GM19372 (cell line): ENCODE data around the gene RSRC1.
"Not testable (repeated sequence)": the region's sequence is repeated elsewhere in the genome, so short reads cannot be mapped to it uniquely, and the experiment has no call there.

Experiments used
- ATAC-seq: cut with Tn5 transposase; IDR thresholded peaks from one replicate; pipeline ENCODE4 v1.9.1; 2021; ENCODE audit warnings: mild to moderate bottlenecking, low read depth, moderate library complexity; ENCODE audit not compliant: unreplicated experiment

RSRC1 gene

DNA sequence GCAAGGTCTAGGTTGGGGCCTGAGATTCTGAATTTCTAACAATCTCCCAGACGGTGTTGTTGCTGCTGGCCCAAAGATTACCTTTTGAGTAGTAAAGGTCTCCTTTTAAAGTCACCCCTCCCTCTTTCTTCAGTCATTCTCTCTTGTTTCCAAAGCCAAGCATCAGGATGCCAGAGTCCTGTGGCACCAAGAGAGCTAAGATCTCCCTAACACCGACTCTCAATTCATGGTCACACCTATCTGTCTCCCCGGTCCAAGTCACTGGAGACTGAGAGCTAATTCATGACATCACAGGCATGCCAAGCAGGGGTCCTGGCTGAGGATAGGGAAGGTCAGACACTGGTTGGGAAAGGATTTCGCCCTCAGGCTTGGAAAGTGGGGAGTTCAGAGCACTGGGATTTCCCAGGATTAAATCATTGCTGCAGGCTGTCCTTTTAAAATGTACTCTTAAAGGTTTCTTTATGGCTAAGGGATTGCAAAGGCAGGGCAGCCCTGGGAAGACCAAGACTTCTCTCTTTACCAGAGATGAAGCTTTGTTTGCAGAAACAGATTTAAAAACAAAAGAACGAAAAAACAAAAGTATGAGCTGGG, 11.0 kb upstream of the RSRC1 start:
- ATAC-seq, result no peak

DNA sequence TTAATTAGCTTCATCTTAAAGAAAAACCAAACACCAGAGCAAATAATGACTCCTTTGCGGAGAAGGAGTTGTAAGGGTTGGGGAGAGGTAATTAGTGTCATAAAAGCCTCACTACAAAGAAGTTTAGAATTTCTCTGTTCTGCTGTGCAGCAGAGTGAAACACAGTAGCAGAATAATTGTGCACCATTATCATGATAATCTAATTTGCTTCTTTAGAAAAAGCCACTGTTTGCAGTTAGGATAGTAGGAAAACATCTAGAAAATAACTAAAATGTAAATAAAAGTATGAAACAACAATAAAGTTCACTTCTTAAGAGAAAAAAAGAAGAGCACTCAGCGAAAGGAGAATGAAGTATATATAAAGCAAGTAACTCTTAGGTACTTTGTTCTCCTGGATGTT, 9.2 kb upstream of the RSRC1 start:
- ATAC-seq, result no peak

DNA sequence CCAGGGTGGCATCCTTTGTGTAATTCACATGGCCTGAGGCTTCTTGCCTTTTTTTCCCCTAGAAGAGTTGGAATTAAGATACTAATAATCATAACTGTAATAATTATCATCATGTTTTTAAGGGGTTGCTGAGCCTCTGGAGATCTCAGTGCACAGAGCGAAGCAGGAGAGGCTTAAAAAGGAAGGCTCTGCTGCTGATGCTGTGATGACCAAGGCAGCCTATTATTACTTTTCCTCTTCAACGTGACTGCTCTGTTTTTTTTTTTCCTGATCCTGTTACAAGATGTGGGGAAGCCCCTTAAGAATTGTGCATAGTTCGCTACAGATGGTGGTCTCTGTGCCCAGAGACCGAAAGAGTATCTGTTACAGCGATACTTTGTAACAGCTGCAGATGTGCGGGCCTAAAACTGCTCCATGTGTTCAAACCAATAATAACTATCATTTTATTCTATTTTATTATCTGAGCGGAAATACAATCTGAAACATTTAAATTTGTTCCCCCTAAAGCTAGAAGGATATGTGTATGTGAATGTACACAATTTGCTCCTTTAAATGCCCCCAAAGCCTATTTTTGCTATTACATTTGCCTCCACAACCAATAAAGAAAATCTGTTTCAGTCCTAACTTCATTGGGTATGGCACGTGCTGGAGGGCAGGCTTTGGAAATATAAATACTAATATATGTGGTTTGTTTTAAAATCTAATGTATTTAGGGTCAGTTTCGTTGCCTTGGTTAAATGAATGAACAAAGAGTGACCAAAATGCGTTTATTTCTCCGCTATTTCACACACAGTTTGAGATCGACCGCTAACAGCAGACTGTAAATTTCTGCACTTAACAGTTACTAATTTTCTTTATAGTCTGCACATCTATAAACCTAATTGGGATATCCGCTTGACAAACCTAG, 8.3 kb upstream of the RSRC1 start:
- no peak for ATAC-seq

DNA sequence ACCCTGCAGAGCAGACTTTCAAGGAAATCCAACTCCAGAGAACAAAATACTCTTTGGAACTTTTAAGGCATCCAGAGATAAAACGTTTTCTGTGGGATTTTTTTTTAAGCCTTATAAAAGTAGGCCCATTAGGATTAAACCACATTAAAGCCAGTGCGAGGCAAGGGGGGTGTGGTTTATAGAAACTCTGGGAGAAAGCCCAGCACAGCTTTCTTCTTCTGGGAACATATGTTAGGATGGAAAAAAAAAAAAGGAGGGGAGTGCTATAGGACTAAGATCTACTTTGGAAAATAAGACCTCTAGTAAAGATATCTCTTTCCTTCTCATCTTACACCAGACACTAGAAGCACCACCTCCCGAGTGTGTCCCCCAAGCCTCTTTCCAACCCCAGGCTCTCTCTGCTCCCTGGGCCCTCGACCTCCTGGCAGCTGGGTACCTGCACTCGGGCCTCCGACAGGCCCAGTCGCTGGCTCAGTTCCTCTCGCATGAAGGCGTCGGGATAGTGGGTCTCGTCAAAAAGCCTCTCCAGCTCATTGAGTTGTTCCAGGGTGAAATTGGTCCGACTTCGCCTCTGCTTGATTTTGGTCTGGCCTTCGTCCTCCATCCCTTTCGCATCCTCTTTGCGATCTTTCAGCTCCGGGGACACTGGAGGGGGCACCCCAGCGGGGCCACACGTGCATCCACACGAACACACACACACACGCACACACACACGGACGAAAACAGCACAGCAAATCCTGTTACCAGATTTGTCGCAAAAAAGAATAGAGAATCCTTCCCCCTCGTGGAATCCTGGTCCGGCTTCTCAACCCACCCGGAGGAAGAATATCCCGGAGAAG, 7.4 kb upstream of the RSRC1 start:
- ATAC-seq, result no peak

DNA sequence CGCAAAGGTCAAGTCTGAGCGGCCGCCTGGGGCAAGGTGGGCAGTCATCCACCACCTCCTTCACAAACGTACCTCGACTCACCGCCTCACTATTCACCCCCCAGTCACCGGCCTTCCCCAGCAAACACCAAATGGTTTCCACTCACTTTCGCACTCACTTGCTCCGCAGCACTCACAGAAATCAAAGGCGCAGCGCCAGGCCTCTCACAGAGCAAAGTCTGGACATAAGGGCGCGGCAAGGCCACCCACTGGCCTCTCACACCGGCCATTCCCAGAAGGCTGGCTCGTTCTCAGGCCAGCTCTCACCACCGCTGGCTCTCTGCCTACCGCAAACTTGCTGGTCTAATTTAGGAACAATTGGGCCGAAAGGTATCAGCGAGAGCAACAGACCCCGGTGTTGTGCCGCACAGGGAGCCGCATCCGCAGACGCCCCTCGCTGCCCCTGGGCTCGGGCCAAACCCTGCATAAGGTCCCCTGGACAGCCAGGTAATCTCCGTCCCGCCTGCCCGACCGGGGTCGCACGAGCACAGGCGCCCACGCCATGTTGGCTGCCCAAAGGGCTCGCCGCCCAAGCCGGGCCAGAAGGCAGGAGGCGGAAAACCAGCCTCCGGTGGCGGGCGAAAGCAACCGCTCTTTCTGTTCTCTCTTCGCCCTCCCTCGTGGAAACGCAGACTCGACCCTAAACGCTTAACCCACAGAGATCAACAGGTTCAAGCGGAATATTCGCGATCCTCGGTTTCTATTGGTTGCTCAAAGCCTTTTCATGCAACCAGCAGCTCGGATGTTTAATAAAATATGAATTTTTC, 6.6 kb upstream of the RSRC1 start:
- ATAC-seq, result no peak

DNA sequence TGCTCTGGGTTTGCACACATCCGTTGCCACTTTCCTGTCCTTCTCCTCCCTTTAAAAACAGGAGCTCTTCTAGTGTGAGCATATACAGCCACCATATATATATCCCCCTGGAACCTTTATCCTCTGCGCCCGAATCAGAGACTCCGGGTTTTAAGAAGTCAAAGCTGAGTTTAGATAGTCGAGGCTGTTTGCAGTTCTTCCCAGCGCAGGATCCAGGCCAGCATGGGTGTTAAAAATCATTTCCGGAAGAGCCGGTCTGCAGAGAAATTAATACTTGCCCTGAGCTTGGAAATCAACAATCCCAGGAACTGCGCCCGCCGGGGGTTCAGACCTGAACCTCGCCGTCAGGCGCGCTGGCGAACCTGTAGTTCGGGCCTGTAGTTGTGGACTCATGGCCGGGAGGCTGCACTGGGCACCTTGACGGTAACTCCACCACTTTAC, 6.0 kb upstream of the RSRC1 start:
- ATAC-seq, result no peak

DNA sequence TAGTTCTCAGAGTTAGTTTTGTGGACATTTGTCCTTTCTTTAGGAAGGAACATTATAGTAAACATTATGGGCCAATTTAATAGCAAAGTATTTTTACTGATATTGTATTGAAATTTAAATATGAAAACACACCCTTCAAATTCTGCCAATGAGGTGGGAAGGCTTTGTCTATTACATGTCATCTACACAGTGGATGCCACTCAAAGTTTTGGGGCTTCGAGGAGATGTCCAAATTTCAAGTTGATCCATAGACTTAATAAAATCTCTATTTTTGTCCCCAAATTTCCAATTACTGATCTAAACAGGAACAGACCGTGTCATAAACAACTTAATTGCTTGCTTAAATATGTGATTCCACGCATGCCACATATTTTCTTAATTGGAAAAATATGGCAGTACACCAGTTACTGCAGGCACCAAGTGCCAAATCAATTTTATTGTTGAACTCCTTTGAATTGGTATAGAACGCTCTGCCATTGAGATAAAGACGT, 5.4 kb upstream of the RSRC1 start:
- ATAC-seq, result no peak

DNA sequence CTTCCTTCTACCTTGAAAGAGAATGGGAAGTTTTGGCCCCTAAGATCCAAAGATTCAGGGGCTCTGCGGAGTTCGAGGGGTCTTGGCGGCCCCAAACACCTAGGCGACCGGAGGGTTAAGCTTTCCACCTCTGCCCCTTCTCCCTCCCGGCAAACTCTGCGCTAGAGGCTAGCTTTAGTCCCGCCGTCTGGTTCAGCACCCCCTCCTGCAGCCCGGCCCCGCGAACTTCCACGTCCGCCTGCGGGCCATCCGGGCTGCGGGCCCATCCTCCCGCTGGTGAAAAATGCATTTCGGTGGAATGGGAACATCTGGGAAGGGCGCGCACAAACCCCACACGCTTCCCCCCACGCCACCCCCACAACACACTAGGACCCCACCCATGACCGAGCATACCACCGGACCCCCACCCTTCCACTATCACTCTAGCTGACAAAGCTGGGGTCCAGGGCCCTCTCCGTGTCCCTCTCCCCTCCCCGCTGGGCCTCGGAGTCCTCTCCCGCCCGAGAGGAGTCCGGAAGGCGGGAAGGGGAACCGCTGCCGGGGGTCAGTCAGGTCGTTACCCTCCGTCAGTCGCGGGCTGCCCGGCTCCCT, 4.7 kb upstream of the RSRC1 start:
- ATAC-seq, result no peak

DNA sequence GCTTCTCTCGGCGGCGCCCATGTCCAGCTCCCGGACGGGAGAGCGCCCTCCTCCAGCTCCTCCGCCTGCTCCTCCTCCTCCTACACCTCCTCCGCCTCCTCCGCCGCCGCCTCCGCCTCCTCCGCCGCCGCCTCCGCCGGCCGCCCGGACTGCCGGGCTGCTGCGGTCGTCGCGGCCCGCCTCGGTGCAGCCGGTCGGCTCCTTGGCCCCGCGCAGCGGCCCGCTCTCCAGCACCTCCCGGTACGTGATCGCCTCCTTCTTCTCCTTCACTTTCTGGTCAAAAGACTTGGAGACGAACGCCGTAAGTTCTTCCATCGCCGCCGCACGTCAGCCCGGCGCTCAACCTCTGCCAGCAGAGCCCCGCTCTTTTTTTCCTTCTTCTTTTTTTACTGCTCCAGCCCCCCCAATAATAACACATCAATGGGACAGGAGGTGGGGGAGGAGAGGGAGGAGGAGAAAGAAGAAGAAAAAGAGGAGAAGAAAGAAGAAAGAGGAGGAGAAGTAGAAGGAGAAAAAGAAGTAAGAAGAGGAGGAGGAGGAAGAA, 4.1 kb upstream of the RSRC1 start:
- ATAC-seq, result no peak

DNA sequence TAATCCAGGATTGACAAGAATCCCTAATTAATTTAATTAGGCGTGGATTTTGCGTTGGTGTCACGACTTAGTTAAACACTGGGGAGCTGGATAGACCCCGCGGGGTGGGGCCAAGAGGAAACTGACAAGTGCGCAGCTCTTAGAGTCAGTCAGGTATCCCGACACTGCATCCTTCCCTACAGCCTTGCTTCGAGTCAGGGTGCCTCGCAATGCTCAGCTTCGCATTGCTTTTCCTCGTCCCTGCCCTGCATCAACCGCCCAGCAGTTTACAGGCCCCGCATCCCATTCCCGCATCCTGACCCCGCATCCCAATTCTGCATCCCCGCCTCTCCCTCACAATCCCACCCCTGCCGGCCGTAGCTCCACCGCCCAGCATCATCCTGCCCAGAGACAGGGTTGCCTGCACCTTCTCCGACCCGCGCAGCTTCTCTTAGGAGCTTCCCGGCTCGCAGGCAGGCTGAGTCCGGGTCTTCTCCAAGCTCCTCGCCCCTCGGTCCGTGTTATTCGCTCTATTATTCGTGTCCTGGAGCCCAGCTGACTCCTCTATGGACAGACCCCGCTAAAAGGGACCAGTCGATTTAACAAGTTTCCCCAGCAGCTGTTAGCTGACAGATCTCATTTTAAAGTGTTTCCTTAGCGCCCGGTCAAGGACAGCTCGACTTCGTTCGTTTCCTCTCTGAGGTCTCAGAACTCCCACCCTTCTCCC, 3.0 kb upstream of the RSRC1 start:
- ATAC-seq, result no peak

DNA sequence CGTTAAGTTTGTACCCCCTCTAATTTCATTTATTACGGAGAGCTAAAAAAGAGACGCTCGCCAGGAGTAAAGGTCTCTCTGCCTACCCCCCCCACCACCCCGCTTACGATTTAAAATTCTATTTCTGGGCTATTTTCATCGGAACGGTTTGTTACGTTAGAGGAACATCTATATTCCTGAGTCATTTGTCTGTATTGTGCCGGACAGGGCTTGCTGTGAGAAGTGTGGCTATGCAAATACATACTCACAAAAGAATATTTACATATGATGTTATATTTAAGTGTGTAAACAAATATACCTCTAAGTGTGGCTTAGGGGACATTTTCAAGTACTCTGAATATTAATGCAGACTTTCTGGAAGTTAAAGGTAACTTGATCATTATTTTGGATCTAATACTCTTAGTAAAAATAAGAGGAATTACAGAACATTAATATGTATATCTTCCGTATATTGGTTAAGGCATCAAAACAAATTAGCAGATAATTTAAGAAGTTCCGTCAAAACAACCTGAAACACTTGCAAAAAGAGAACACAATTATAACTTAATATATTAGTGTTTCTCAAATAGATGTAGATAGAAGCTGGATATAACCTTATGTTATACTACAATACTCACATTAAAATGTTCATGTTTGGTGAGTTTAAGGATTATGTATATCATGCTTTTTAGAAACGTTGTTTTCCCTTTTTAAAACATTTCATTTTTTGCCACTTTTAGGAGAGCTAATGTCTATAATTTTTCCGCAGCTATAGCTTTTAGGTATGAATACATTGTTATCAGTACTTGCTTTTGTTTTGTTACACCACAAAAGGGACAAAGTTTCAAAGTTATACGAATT, 2.1 kb upstream of the RSRC1 start:
- ATAC-seq, result no peak

DNA sequence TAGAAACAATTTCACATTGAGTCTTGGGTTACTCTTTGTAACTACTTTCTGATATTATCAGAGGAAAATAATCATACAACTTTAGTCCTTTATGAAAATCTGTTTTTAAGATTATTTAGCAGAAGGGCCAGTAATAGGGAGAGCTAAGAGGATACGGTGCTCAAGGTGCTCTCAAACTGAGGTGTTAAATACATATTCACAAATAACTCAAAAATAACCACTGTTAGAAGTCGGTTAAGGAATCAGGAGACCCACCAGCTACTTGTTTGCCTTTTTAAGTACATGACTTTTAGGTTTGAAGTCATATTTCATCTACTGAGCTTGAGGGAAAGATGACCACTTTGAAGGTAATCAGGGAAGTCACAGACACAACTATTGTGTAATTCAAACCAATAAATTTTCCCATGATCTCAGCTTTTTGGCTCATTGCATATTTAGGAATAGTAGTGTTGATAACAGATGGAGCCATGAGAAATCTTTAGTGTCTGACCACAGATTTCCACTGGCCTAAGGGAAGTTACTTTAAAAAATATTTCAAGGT, 1.4 kb upstream of the RSRC1 start:
- no peak for ATAC-seq

DNA sequence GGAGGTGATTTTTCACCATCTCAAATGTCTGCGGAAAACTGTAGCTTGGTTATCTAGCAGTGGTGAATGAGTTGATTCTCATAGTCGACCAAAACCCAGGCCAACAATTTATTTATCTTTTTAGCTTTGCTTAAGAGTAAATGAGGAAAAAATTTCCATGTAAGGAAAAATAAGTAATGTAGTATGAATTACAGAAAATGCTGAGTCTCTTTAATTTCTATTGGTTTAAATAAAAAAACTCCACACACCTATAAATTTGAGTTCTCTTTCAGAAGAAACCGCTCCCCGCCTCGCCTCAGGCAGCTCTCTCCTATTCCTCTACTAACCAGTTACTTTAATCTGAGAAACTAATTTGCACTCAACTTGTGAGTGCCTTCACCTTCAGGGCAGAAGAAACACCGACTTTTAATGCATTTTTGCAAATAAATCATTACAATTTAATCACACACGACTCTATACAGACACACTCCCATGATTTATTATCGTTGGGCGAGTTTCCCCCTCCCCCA, 540 bp upstream of the RSRC1 start:
- ATAC-seq, result peak; percentile 4

DNA sequence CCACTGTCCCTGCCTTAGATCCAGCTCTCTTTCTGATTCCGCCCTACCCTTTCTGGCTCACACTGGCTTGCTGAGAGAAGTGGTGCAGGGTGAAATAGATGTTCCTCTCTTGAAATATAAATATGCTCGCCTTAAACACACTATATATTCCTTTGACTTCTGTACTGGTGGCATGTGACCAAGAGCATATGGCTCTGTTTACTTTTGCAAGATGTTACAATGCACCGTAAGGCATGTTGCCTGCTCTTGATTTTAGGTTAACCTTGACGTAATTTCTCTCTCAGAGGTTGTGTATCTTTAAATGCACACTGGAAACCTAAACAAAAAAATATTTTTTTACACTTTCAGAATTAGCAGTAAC, 749 bp downstream of the RSRC1 start:
- ATAC-seq, result no peak

DNA sequence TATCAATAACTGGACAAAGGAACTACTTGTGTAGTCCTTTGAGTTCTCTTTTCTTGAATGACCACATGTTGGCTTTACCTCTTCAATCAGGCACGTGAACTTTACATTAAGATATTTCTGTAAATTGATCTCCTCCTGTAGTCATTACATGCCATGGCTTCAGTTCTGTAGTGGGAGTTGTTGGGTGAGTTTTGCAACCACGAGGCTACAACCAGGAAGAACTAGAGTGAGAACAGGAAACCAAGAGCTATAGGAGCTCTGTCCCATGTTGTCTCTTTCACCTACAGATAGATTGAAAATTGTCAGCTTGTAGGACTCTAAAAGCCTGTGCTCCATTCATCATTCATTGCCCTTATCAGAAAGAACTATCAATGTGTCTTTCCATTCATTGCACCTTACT, 2.0 kb downstream of the RSRC1 start:
- ATAC-seq, result no peak

DNA sequence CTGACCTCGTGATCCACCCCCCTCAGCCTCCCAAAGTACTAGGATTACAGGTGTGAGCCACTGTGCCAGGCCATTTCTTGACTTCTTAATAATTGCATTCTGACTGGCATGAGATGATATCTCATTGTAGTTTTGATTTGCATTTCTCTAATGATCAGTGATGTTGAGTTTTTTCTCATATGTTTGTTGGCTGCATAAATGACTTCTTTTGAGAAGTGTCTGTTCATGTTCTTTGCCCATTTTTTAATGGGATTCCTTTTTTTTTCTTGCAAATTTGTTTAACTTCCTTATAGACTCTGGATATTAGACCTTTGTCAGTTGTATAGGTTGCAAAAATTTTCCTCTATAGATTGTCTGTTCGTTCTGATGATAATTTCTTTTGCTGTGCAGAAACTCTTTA, 3.7 kb downstream of the RSRC1 start:
- ATAC-seq, result not testable (repeated sequence)

DNA sequence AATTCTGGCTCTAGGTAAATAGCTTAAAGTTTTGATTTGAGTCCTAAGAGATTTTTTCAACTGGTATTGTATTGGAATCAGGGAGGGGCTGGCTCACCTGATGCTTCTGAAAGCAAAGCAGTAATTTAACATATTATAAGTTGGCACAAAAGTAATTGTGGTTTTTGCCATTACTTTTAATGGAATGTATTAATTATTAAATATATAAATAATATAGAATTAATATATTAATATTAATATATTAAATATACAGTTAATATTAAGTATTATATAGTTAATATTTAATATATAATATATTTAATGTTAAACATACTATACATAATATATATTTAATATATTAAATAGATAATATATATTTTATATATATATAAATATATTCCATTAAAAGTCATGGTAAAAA, 10.4 kb downstream of the RSRC1 start:
- ATAC-seq, result no peak

DNA sequence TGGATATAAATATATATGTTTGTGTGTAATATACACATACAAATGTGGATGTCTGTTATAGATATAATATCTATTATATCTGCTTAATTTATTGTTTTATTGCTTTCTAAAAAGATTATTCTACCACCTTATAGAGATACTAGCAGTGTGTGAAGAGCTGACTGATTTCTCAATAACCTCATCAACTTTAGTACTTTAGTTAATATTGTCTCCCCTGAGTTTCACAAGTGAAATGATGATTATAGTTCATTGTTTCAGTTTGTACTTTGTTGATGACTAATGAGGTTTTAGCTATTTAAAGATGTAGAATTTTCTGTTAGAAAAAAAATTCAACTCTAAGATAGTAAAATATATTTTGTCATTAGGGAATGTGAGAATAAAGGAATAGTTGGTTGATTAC, 11.4 kb downstream of the RSRC1 start:
- no peak for ATAC-seq
